D341Med (cell line): Measurements from ENCODE around the gene SHISA8.

ENCODE experiments used
- DNase-seq: peaks from one replicate; pipeline ENCODE4 v3.0.0; 2012; ENCODE audit warnings: low spot score

The SHISA8 gene

GRCh38 chr22:41913842-41914534 lies 886 bp downstream of the SHISA8 start:
- DNase-seq, result no peak

DNA sequence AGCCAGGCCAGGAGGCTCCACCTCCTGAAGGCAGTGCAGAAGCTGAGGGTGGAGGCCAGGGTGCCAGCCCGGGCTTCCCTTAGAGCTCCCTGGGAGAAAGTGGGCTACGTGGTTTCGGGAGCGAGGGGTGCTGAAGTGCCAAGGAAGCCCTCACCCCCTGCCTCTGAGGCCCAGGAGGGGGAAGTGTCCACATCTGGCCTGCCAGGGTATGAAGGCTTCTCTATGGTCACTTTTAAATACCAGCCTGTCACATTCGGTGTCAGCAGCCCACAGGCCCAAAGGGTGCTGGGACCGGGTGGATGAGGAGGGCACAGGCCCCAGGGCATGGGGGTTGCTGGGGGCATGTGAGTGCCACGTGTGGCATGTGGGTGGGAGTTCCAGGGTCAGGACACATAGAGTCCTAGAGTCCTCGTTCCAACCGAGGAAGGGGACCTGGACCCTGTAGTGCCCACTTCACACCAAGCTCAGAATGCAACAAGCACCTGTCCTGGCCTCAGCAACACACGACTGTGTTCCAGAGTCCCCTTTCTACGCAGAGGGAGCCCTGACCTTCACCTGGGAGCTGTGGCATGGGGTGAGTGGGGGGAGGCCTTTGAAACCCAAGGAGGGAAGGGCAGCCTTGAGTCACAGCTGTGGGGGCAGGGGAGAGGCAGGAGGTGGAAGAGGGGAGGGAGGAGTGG lies 1.7 kb downstream of the SHISA8 start:
- no peak for DNase-seq

DNA sequence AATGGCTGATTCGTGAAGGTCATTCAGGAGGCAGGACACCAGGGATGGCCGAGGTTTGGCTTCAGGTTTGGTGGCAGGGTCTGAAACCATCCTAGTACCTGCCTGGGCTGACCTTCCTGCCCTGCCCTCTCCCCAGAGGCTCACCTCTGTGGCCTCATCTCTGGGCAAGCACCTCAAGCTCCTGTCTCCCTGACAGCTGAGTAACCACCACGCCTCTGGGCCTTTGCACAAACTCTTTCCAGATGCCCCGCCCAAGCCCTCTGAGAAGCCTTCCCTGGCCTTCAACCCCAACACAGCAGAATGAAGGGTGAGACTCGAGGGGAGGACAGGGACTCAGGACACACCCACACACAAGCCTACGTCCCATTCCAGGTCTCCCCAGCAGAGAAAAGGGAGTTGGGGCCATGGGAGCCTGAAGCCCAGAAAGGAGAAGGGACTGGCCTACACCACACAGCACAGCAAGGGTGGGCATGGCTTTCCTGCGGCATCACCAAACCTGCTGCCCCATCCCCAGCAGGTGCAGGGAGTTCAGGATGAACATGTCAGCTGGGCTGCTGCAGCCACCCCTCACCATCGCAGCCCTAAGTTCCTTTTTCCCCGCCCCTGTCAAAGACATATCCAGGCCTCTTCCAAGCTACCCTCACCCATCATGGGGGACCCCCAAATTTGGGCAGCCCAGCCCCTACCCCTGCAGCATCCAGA lies 2.4 kb downstream of the SHISA8 start:
- no peak for DNase-seq

DNA sequence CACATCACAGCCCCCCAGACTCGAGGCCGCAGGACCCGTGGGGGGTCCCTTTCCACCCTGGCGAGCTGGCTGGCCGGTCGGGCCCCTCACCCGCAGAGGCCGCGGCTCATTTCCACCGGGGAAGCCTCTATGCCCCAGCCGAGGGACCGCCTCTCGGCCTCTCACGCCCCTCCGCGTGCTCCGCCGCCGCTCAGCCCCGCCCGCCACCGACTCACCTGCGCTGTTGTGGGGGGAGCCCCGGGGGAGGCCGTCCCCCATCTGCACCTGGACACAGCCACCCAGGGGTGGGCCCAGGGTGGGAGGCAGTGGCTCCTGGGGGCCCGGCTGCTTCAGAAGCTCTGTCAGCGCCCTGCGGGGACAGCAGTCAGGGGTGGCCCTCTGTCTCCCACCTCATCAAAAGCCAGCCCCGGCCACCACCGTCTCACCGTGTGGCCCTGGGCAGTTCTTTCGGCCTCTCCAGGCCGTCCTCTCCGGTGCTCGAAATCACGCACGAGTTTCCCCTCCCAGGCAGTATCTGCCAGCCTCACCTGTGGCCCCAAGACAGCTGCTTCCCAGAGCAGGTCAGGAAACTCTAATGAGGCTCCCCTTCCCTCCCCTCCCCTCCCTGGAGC lies 3.8 kb downstream of the SHISA8 start:
- no peak for DNase-seq

DNA sequence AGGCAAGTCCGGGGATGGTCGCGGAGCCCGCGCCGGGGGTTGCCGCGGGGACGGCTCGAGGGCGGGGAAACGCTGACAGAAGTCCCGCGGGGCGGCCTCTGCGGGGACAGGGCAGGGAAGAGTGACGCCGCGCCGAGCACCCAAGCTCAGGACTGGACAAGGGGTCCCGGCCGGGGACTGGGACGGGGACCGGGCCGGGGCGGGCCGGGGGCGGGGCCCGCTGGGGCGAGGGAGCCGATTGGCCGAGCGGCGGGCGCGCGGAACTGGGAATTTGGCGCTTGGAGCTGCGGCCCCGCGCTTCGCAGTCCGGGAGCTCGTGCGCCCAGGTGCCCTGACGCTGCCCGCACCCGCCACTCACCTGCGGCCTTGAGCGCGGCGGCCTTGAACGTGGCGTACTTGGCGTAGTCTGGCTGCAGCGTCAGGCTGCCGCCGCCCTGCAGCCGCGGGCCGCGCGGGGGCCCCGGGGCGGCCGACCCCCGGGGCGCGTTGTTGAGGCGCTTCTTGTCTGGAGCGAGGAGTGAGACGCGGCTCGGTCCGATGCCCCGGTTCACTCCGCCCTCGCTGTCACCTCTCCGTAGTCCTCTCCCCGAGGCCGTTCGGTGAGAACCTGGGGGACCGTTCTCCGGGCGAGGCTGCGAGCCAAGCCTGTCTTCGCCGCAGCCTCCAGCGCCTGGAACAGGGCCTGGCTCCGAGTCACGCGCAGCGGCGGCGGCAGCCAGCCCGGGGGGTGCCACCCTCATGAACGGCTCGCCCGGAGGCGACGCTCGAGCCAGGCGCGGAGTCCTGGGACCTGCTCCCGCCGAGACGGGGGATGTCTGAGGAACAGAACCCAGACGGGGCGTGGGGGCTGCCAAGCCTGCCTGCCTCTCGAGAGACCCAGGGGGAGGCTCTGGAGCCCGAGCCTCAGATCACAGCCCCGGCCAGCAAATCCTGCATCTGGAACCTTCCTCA lies 4.5 kb downstream of the SHISA8 start:
- peak; percentile 62 for DNase-seq

DNA sequence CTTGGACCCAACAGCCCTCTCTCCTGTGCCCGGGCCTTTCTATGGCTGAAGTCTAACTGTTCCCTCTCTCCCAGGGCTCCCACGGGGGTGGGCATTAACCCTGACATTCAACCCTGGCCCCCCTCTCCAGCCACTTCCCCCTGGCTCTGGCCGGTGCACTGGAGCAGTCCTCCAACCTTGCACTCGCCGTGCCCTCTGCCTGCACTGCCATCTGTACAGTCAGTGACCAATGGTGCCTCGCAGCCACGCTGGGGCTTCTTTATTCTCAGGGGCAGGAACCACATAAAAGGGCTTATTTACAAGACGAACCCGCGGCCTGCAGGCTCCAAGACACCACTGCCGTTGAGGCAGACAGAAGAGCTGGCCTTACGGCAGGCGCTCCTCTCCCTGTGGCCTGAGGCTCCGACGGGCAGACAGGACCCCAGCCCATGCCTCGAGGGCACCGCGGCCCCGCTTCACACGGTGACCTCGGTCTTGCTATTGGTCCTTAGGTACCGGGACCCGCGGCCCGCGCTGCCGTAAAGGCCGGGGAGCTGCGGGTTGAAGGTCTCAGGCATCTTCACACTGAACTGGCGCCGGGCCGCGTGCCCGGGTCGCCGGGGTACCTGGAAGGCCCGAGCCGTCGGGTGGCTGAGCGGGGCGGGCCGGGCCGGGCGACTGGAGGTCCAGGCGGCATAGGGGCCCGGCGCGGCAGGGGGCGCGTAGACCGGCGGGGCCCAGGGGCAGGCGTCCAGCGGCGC lies 5.4 kb downstream of the SHISA8 start:
- DNase-seq, result no peak

GRCh38 chr22:41908411-41909309 lies 6.2 kb downstream of the SHISA8 start:
- DNase-seq, result no peak

DNA sequence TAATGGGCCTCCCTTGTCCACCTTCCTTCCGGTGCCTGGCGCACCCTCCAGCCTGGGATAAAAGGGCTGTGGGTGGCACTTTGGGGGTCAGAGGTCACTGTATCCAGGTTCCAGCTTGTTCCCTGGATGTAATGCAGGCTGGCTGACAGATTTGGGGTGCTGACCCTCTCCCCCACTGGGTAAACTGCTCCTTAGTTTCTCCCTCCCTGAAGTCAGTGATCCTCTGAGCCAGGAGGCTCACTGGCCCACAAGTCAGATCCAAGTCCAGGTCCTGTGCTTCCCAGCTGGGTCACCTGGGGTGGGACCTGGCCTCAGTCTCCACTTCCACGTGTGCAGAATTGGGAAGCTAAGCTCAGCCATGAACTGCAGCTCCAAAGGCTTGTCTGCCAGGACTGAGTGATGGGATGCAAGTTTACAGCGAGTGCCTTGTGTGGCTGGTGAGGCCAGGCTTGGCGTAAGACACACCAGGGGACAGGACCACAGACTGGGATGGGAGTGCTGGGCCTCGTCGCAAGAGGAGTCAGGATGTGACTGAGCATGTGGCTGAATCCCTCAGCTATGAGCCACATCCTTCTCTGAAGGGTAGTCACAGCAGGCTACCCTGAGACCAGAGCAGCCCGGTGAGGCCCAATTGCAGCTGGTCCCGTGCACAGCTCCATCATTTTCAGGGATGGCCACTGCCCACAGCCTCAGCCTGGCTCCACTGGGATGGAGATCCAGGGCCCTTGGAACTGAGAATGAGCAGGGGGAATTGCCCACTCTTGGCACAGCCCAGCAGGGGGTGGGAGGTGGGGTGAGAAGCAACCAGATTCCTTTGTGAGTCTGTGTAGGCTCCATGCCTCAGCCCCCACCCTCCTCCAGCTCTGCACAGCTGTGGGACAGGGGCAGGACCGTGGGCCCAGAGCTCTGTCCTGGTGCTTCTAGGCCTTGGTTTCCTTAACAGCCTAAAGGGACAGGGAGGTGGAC lies 7.2 kb downstream of the SHISA8 start:
- no peak for DNase-seq

GRCh38 chr22:41906822-41907221 lies 8.1 kb downstream of the SHISA8 start:
- DNase-seq, result no peak

GRCh38 chr22:41905411-41906202 lies 9.3 kb downstream of the SHISA8 start:
- no peak for DNase-seq

GRCh38 chr22:41904450-41905410 lies 10.1 kb downstream of the SHISA8 start:
- DNase-seq, result no peak

GRCh38 chr22:41902932-41903421 lies 11.9 kb downstream of the SHISA8 start:
- DNase-seq, result no peak

DNA sequence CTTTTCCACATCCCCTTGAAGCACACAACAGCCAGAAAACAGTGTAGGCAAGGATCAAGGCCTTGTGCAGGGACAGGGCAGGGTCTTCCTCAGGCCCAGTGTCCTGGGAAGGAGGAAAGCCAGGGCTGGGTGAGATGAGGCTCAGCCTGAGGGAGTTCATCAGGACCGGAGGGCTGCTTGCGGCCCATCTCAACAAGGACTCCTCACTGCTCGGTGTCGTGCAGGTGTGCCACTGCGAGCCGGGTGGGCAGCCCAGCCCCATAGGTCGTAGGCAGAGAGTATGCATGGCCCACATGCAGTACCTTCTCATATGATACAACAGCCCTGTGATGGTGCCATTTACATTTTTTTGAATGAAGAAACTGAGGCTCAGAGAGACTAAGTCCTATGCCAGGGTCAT lies 12.9 kb downstream of the SHISA8 start:
- no peak for DNase-seq

GRCh38 chr22:41900652-41901312 lies 14.1 kb downstream of the SHISA8 start:
- no peak for DNase-seq

- no peak for DNase-seq
Observed at GRCh38 chr22:41899992-41900651, 14.8 kb downstream of the SHISA8 start.
